Measurements from ENCODE around the gene PEA15.

The PEA15 gene

GRCh38 chr1:160167580-160167979, 37.6 kb upstream of the PEA15 start:
- in situ Hi-C loops (cut with HindIII; ENCODE audit: low sequenced_read_pairs) = no loop called here
- H3K4me3 ChIP-seq (ENCODE audit: low read depth, low read length) = no peak overlapping the region
- no peak for DNase-seq (ENCODE audit: low read depth)
- TF ChIP-seq CTCF (IDR thresholded peaks at IDR 0.05; ENCODE audit: low read depth, low read length, missing control alignments) = no peak

DNA sequence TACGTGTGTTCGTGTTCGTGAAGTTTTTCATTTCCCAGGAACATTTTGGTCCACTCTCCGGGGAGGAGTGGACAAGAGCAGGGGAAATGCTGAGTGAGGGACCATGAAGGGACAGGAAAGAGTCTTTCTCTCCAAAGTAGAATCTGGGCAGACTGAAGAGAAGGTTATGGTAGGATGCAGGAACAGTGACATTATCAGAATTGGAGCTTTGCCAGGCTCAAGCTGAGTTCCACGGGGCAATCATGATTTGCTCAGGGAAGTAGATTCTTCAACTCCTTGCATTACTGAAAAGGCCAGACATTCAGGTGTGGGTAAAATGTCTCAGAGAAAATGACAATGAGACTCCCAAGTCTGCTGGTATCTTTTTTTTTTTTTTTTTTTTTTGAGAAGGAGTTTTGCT, 37.2 kb upstream of the PEA15 start:
- H3K4me3 ChIP-seq (ENCODE audit: low read depth, low read length) = no peak overlapping the region
- in situ Hi-C loops (cut with HindIII; ENCODE audit: low sequenced_read_pairs) = no loop called here
- TF ChIP-seq CTCF (IDR thresholded peaks at IDR 0.05; ENCODE audit: low read depth, low read length, missing control alignments) = no peak
- DNase-seq (ENCODE audit: low read depth) = no peak

- in situ Hi-C loops (cut with HindIII; ENCODE audit: low sequenced_read_pairs) = no loop called here
- TF ChIP-seq CTCF (IDR thresholded peaks at IDR 0.05; ENCODE audit: low read depth, low read length, missing control alignments) = peak; percentile 16
- H3K4me3 ChIP-seq (ENCODE audit: low read depth, low read length) = no peak overlapping the region
- peak; percentile 54 for DNase-seq (ENCODE audit: low read depth)
These were observed 36.4 kb upstream of the PEA15 start for GRCh38 chr1:160168609-160169369.

DNA sequence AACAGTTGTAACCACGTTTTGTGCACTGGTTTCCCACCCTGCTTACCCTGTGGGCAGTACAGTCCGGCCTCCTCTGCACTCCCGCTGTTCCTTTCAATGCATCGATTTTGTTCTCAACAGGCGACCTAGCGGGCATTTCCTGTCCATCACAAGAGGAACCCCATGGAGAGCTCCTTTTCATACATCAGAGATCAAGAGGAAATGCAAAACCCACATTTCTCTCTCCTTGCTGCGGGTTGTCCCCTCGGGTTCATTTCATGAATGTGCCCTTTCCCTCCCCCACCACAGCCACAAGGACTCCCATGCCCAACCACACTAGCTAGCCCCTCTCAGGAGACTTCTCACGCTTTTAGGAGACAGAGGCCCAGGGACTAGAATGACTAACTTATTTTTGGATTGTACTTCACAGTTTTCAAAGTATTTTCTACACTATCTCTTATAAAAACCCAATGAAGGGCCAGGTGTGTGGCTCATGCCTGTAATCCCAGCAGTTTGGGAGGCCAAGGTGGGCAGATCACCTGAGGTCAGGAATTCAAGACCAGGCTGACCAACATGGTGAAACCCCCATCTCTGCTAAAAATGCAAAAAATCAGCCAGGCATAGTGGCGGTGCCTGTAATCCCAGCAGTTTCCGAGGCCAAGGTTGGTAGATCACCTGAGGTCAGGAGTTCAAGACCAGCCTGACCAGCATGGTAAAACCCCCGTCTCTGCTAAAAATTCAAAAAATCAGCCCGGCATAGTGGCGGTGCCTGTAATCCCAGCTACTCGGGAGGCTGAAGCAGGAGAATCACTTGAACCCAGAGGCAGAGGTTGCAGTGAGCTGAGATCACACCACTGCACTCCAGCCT, 35.4 kb upstream of the PEA15 start:
- in situ Hi-C loops (cut with HindIII; ENCODE audit: low sequenced_read_pairs) = no loop called here
- TF ChIP-seq CTCF (IDR thresholded peaks at IDR 0.05; ENCODE audit: low read depth, low read length, missing control alignments) = no peak
- peak; percentile 93 for DNase-seq (ENCODE audit: low read depth)
- no peak overlapping the region for H3K4me3 ChIP-seq (ENCODE audit: low read depth, low read length)

DNA sequence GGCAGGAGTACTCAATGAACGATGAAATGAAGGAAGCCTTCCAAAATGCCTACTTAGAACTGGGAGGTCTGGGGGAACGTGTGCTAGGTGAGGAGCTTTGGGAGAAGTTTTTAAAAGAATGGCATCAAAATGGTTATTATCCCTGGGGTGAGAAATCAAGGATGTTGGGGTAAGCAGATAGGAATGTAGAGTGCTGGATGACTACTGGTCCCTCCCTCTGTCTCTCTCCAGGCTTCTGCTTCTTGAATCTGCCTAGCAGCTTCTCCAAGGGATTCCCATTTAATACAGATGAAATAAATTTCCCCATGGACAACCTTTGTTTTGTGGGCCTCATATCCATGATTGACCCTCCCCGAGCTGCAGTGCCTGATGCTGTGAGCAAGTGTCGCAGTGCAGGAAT, 33.8 kb upstream of the PEA15 start:
- DNase-seq (ENCODE audit: low read depth) = no peak

GRCh38 chr1:160171980-160172379, 33.2 kb upstream of the PEA15 start:
- in situ Hi-C loops (cut with HindIII; ENCODE audit: low sequenced_read_pairs) = no loop called here

More for the DNA sequence above, 33.8 kb upstream of the PEA15 start:
- no peak overlapping the region for H3K4me3 ChIP-seq (ENCODE audit: low read depth, low read length)
- in situ Hi-C loops (cut with HindIII; ENCODE audit: low sequenced_read_pairs) = no loop called here
- TF ChIP-seq CTCF (IDR thresholded peaks at IDR 0.05; ENCODE audit: low read depth, low read length, missing control alignments) = no peak

More at GRCh38 chr1:160171980-160172379, 33.2 kb upstream of the PEA15 start:
- DNase-seq (ENCODE audit: low read depth) = no peak
- TF ChIP-seq CTCF (IDR thresholded peaks at IDR 0.05; ENCODE audit: low read depth, low read length, missing control alignments) = no peak
- no peak overlapping the region for H3K4me3 ChIP-seq (ENCODE audit: low read depth, low read length)

Measured in astrocyte of the cerebellum (primary cell).